Stimulated activated CD4-positive, alpha-beta T cell treated with anti-CD3 and anti-CD28 coated beads, Interleukin-1b, Interleukin-23, amount 100 ng/mL, for 48 hours (primary cell): ENCODE data around the gene ZP3.
"Not testable (repeated sequence)": the region's sequence is repeated elsewhere in the genome, so short reads cannot be mapped to it uniquely, and the experiment has no call there.

ENCODE experiments used
- DNase-seq: peaks from one replicate; pipeline ENCODE4 v3.0.0-alpha.2; 2020

Gene ZP3

DNA sequence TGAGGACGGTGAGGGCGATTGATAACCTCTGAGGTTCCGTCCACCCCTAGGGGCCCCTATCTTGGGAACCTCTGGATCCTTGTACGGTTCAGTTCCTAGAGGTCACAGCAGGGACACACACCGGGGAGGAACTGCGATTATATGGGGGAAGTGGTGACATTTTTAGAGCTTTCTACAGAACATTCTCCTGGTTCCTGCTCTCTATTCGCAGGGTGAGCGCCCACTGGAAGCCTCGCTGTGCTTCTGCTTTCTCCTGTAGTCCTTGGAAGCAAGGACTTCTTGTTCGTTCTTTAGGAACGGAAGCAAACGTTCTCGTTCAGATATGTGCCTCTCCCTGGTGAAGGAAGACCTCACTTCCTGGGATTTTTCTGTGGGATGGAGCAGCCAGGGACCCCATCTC is 63.2 kb downstream of the ZP3 start:
- not testable (repeated sequence) for DNase-seq
